Neuronal stem cell (in vitro differentiated cells): ENCODE measurements around the gene AP5Z1.

Source experiments
- DNase-seq: peaks from one replicate; pipeline ENCODE4 v3.0.0-alpha.2; 2013; ENCODE audit warnings: low spot score
- H2AFZ ChIP-seq: one replicate; pipeline ENCODE4 v1.6.1; 2013; ENCODE audit warnings: mild to moderate bottlenecking, low read length, inconsistent platforms
- H2AK5ac ChIP-seq: 2 replicates; pipeline ENCODE4 v1.6.1; 2013; ENCODE audit warnings: low read depth, mild to moderate bottlenecking, inconsistent platforms, low read length, moderate library complexity, mixed read lengths
- H2BK120ac ChIP-seq: 2 replicates; pipeline ENCODE4 v1.6.1; 2013; ENCODE audit warnings: low read depth, mild to moderate bottlenecking, inconsistent platforms, low read length, moderate library complexity, mixed read lengths
- H2BK12ac ChIP-seq: one replicate; pipeline ENCODE4 v1.6.1; 2013; ENCODE audit warnings: low read length, inconsistent platforms
- H2BK15ac ChIP-seq: 2 replicates; pipeline ENCODE4 v1.6.1; 2013; ENCODE audit warnings: mild to moderate bottlenecking, low read length, inconsistent platforms, mixed read lengths
- H2BK5ac ChIP-seq: one replicate; pipeline ENCODE4 v1.6.1; 2013; ENCODE audit warnings: inconsistent platforms, mild to moderate bottlenecking, low read length, moderate library complexity
- H3K14ac ChIP-seq: one replicate; pipeline ENCODE4 v1.6.1; 2013; ENCODE audit warnings: low read length, inconsistent platforms
- H3K18ac ChIP-seq: 2 replicates; pipeline ENCODE4 v1.6.1; 2013; ENCODE audit warnings: low read length, inconsistent platforms
- H3K23ac ChIP-seq: 2 replicates; pipeline ENCODE4 v1.6.1; 2013; ENCODE audit warnings: low read depth, mild to moderate bottlenecking, mixed read lengths, low read length, inconsistent platforms; ENCODE audit not compliant: poor library complexity
- H3K27ac ChIP-seq: replicated peaks from 3 replicates; pipeline ENCODE4 v1.5.1; 2013; ENCODE audit warnings: low read length, inconsistent platforms
- H3K27me3 ChIP-seq, 3 experiments: 2 replicates each; pipeline ENCODE4 v1.6.1; 2013; ENCODE audit warnings: low read length in 3 of 3, mild to moderate bottlenecking in 2 of 3, inconsistent platforms in 1 of 3, low read depth in 1 of 3, mixed read lengths in 1 of 3, moderate library complexity in 1 of 3; ENCODE audit not compliant: control insufficient read depth in 3 of 3, insufficient read depth in 3 of 3
- H3K36me3 ChIP-seq, 2 donors: replicated peaks in 1 of 2; 2 replicates each; pipeline ENCODE4 v1.6.1; 2013; ENCODE audit warnings: low read length in 2 of 2; ENCODE audit not compliant: control insufficient read depth in 2 of 2, insufficient read depth in 2 of 2
- H3K4ac ChIP-seq: 2 replicates; pipeline ENCODE4 v1.6.1; 2013; ENCODE audit warnings: inconsistent platforms, mild to moderate bottlenecking, low read length, moderate library complexity
- H3K4me1 ChIP-seq, 2 donors: 1 replicate in 1 of 2; 2 replicates in 1 of 2; pipeline ENCODE4 v1.6.1; 2013; ENCODE audit warnings: low read length in 2 of 2, low read depth in 1 of 2; ENCODE audit not compliant: control insufficient read depth in 2 of 2, insufficient read depth in 1 of 2
- H3K4me2 ChIP-seq: one replicate; pipeline ENCODE4 v1.6.1; 2013; ENCODE audit warnings: mild to moderate bottlenecking, low read length, inconsistent platforms; ENCODE audit not compliant: insufficient read depth, poor library complexity, severe bottlenecking
- H3K4me3 ChIP-seq, 2 donors: 2 replicates each; pipeline ENCODE4 v1.5.1; 2013; ENCODE audit warnings: low read length in 2 of 2, mild to moderate bottlenecking in 2 of 2, inconsistent platforms in 1 of 2, moderate library complexity in 1 of 2
- H3K79me1 ChIP-seq: one replicate; pipeline ENCODE4 v1.6.1; 2013; ENCODE audit warnings: low read depth, mild to moderate bottlenecking, inconsistent platforms, low read length, moderate library complexity
- H3K9ac ChIP-seq: one replicate; pipeline ENCODE4 v1.6.1; 2013; ENCODE audit warnings: mild to moderate bottlenecking, low read depth, low read length, inconsistent platforms; ENCODE audit not compliant: poor library complexity
- H3K9me3 ChIP-seq, 2 donors: replicated peaks in 1 of 2; 2 replicates each; pipeline versions ENCODE3 to v1.6.1; 2013; ENCODE audit warnings: low read length in 2 of 2, mild to moderate bottlenecking in 2 of 2, inconsistent platforms in 1 of 2, low read depth in 1 of 2, mixed read lengths in 1 of 2, moderate library complexity in 1 of 2; ENCODE audit not compliant: control insufficient read depth in 2 of 2, insufficient read depth in 1 of 2
- H4K8ac ChIP-seq: one replicate; pipeline ENCODE4 v1.6.1; 2013; ENCODE audit warnings: low read depth, mild to moderate bottlenecking, inconsistent platforms, low read length, moderate library complexity
- H4K91ac ChIP-seq: one replicate; pipeline ENCODE4 v1.6.1; 2013; ENCODE audit warnings: low read length, low read depth, mild to moderate bottlenecking, inconsistent platforms; ENCODE audit not compliant: poor library complexity
- WGBS, 2 donors: extraction: QIAGEN DNeasy Blood & Tissue Kit; methylation state at CpG; one replicate each; pipeline ENCODE4 v1.1.7; 2013; ENCODE audit warnings: missing lambda C conversion rate in 2 of 2, mixed read lengths in 1 of 2; ENCODE audit not compliant: insufficient read length in 2 of 2, insufficient replicate concordance in 1 of 2; ENCODE audit errors: extremely low coverage in 2 of 2; 5-methylcytosine and 5-hydroxymethylcytosine counted together

The AP5Z1 gene

GRCh38 chr7:4836206-4836661 is 60.8 kb downstream of the AP5Z1 start:
- peak overlapping the region; percentile 43 for H4K8ac ChIP-seq
- WGBS, 2 donors = no CpG with 5 or more reads among the region's 30 CpGs

DNA sequence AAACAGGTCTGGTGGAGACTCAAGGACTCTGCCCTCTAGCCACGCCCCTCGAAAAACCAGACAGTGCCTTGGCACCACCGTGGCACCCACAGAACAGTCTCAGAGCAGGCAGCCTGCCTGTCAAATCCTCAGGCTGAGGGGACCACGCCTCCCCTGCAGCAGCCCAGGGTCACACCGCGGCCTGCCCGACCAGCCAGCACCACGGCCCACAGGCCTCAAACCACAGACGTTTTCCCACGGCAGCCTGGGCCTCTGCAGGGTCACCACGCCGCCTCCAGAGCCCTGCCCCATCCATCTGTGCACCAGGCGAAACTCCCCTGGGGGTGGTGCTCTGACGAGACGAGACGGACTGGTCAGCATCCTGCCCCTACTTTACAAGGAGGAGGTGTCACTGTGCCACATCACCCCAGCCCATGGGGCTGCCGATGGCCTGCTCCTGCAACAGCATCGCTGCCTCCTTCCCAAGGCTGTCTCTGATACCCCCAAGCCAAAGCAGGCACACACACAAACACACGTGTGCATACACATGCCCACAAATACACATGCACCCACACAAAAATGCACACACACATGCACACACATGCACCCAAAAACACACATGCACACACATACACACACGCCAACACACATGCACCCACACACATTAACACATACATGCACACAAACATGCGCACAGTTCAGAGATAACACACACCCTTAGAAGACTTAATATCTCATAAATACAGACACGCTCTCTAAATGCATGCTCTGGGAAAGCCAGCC is 61.8 kb downstream of the AP5Z1 start:
- peaks cover 13 to 14% of the 10 kb centered on the region in 2 donors for H3K4me1 ChIP-seq
- peaks cover 4% of the 10 kb centered on the region for H3K79me1 ChIP-seq
- no peaks in the 10 kb centered on the region for H3K27me3 ChIP-seq
- H4K8ac ChIP-seq = no peak overlapping the region
- peak overlapping the region; percentile 14 for H4K91ac ChIP-seq
- peak overlapping the region; percentile 76 for H3K18ac ChIP-seq
- H3K36me3 ChIP-seq = peaks cover 2 to 15% of the 10 kb centered on the region in 2 donors
- no peak overlapping the region for H2BK120ac ChIP-seq
- H3K9ac ChIP-seq = peak overlapping the region; percentile 74
- no peak overlapping the region for H2BK15ac ChIP-seq
- H3K4ac ChIP-seq = no peak overlapping the region
- H2BK5ac ChIP-seq = no peak overlapping the region
- no peaks in the 10 kb centered on the region for H3K9me3 ChIP-seq
- no peak for DNase-seq
- H2AK5ac ChIP-seq = peak overlapping the region; percentile 31
- H2BK12ac ChIP-seq = peak overlapping the region; percentile 16
- peak overlapping the region; percentile 5 for H3K27ac ChIP-seq
- peak overlapping the region; percentile 92 for H3K14ac ChIP-seq
- no peak overlapping the region for H3K4me2 ChIP-seq
- no CpG with 5 or more reads among the region's 22 CpGs for WGBS, 2 donors
- H3K23ac ChIP-seq = peak overlapping the region; percentile 3
- peak overlapping the region; percentile 70 for H2AFZ ChIP-seq
- H3K4me3 ChIP-seq = peak overlapping the region in 1 of 2 donors; percentile 64

More at GRCh38 chr7:4836206-4836661, 60.8 kb downstream of the AP5Z1 start:
- Histone ChIP-seq H2BK15ac (peak overlapping the region; percentile 49), H4K91ac (no peak overlapping the region), H3K4ac (no peak overlapping the region), H3K14ac (peak overlapping the region; percentile 82), H3K18ac (peak overlapping the region; percentile 48), H3K23ac (peak overlapping the region; percentile 31), H3K36me3 (peaks cover 2 to 15% of the 10 kb centered on the region in 2 donors), H2BK120ac (peak overlapping the region; percentile 8), H3K9ac (no peak overlapping the region), H3K27ac (no peak overlapping the region), H2AFZ (no peak overlapping the region), H3K79me1 (peaks cover 4% of the 10 kb centered on the region), H2BK12ac (peak overlapping the region; percentile 10), H2BK5ac (peak overlapping the region; percentile 24), H2AK5ac (peak overlapping the region; percentile 46), H3K4me2 (no peak overlapping the region), H3K4me3 (no peak overlapping the region), H3K27me3 (no peaks in the 10 kb centered on the region), H3K4me1 (peaks cover 13 to 14% of the 10 kb centered on the region in 2 donors), H3K9me3 (no peaks in the 10 kb centered on the region)
- no peak for DNase-seq

- no peak overlapping the region for H2BK120ac ChIP-seq
- no peak overlapping the region for H2BK12ac ChIP-seq
- no peak overlapping the region for H4K91ac ChIP-seq
- peaks cover 0 to 13% of the 10 kb centered on the region in 2 donors for H3K36me3 ChIP-seq
- H3K9ac ChIP-seq = peak overlapping the region; percentile 14
- no peak overlapping the region for H3K4me3 ChIP-seq
- H2BK5ac ChIP-seq = peak overlapping the region; percentile 95
- H3K18ac ChIP-seq = peak overlapping the region; percentile 88
- no peak overlapping the region for H4K8ac ChIP-seq
- peaks cover 4% of the 10 kb centered on the region for H3K79me1 ChIP-seq
- no peak overlapping the region for H2BK15ac ChIP-seq
- no peaks in the 10 kb centered on the region for H3K9me3 ChIP-seq
- H3K27ac ChIP-seq = peak overlapping the region; percentile 5
- H3K4me1 ChIP-seq = peaks cover 13 to 14% of the 10 kb centered on the region in 2 donors
- H3K14ac ChIP-seq = peak overlapping the region; percentile 92
- peak overlapping the region; percentile 88 for H3K23ac ChIP-seq
- peak overlapping the region; percentile 70 for H2AFZ ChIP-seq
- no peak for DNase-seq
- H2AK5ac ChIP-seq = peak overlapping the region; percentile 48
- H3K27me3 ChIP-seq = no peaks in the 10 kb centered on the region
- no CpG with 5 or more reads among the region's 30 CpGs for WGBS, 2 donors
- no peak overlapping the region for H3K4ac ChIP-seq
- no peak overlapping the region for H3K4me2 ChIP-seq
Measured at GRCh38 chr7:4837803-4838625, 62.6 kb downstream of the AP5Z1 start.
